ENCODE measurements around the gene DAAM2. TPM values are rescaled to one million over a fixed set of nuclear protein-coding genes. Genes with fewer than 3 reads are reported as not detected.

The DAAM2 gene
- total RNA-seq, 3 donors from 2014 or later, result 16.2 to 59.5 (median 41.3) TPM

GRCh38 chr6:39897698-39898097 lies 105.5 kb downstream of the DAAM2 start:
- Histone ChIP-seq H3K36me3 (no peaks in the 10 kb centered on the region), H3K4me1 (no peaks in the 10 kb centered on the region)

GRCh38 chr6:39898625-39899024 lies 106.4 kb downstream of the DAAM2 start:
- H3K27me3 ChIP-seq, result no peaks in the 10 kb centered on the region
- intact Hi-C loops (cut with DNase I; ENCODE audit: low total_unique reads), result loop anchor here (10.0 kb wide), 1 partner anchor 534 kb away; no protein-coding TSS in a partner anchor
- no peaks in the 10 kb centered on the region for H3K9me3 ChIP-seq
- H3K4me3 ChIP-seq, result no peak overlapping the region
- H3K36me3 ChIP-seq, result no peaks in the 10 kb centered on the region
- DNase-seq (ENCODE audit: low spot score in 2 of 2), result no peak
- no peak overlapping the region for H3K27ac ChIP-seq
- TF ChIP-seq CTCF (IDR thresholded peaks at IDR 0.05), result no peak
- no peak for TF ChIP-seq POLR2A (IDR thresholded peaks at IDR 0.05)
- H3K4me1 ChIP-seq, result no peaks in the 10 kb centered on the region

More at GRCh38 chr6:39897698-39898097, 105.5 kb downstream of the DAAM2 start:
- Histone ChIP-seq H3K27me3 (no peaks in the 10 kb centered on the region), H3K4me3 (no peak overlapping the region), H3K27ac (no peak overlapping the region), H3K9me3 (no peaks in the 10 kb centered on the region)
- DNase-seq (ENCODE audit: low spot score in 2 of 2), result no peak
- intact Hi-C loops (cut with DNase I; ENCODE audit: low total_unique reads), result loop anchor here (10.0 kb wide), 1 partner anchor 533 kb away; no protein-coding TSS in a partner anchor
- TF ChIP-seq POLR2AphosphoS5 (IDR thresholded peaks at IDR 0.05) (no peak), POLR2A (IDR thresholded peaks at IDR 0.05) (no peak), CTCF (IDR thresholded peaks at IDR 0.05) (no peak)

GRCh38 chr6:39899554-39900295 lies 107.5 kb downstream of the DAAM2 start:
- H3K27me3 ChIP-seq, result no peaks in the 10 kb centered on the region
- TF ChIP-seq CTCF (IDR thresholded peaks at IDR 0.05), result no peak
- no peak for TF ChIP-seq POLR2A (IDR thresholded peaks at IDR 0.05)
- no peak for TF ChIP-seq POLR2AphosphoS5 (IDR thresholded peaks at IDR 0.05)
- H3K9me3 ChIP-seq, result no peaks in the 10 kb centered on the region
- H3K27ac ChIP-seq, result no peak overlapping the region
- intact Hi-C loops (cut with DNase I; ENCODE audit: low total_unique reads), result loop anchor here (10.0 kb wide), 1 partner anchor 535 kb away; no protein-coding TSS in a partner anchor
- no peak overlapping the region for H3K4me3 ChIP-seq
- no peak for DNase-seq (ENCODE audit: low spot score in 2 of 2)
- no peaks in the 10 kb centered on the region for H3K4me1 ChIP-seq
- no peaks in the 10 kb centered on the region for H3K36me3 ChIP-seq

- TF ChIP-seq POLR2A (IDR thresholded peaks at IDR 0.05) (no peak), POLR2AphosphoS5 (IDR thresholded peaks at IDR 0.05) (no peak), CTCF (IDR thresholded peaks at IDR 0.05) (no peak)
- intact Hi-C loops (cut with DNase I; ENCODE audit: low total_unique reads), result no loop called here
- no peak for DNase-seq (ENCODE audit: low spot score in 2 of 2)
- Histone ChIP-seq H3K36me3 (no peaks in the 10 kb centered on the region), H3K4me3 (no peak overlapping the region), H3K27me3 (no peaks in the 10 kb centered on the region), H3K9me3 (no peaks in the 10 kb centered on the region), H3K4me1 (no peaks in the 10 kb centered on the region), H3K27ac (no peak overlapping the region)
These were observed 109.0 kb downstream of the DAAM2 start for GRCh38 chr6:39901116-39901655.

- Histone ChIP-seq H3K4me3 (no peak overlapping the region), H3K36me3 (no peaks in the 10 kb centered on the region), H3K27ac (no peak overlapping the region), H3K4me1 (no peaks in the 10 kb centered on the region), H3K9me3 (no peaks in the 10 kb centered on the region), H3K27me3 (no peaks in the 10 kb centered on the region)
- intact Hi-C loops (cut with DNase I; ENCODE audit: low total_unique reads), result no loop called here
- TF ChIP-seq POLR2AphosphoS5 (IDR thresholded peaks at IDR 0.05), result no peak
- no peak for TF ChIP-seq CTCF (IDR thresholded peaks at IDR 0.05)
- no peak for TF ChIP-seq POLR2A (IDR thresholded peaks at IDR 0.05)
- no peak for DNase-seq (ENCODE audit: low spot score in 2 of 2)
These were observed 109.5 kb downstream of the DAAM2 start for GRCh38 chr6:39901670-39902069.

Measured in breast epithelium (tissue), 4 donors.